Bronchial epithelial cell (primary cell): ENCODE measurements around the gene IMPACT. TPM values are rescaled to one million over a fixed set of nuclear protein-coding genes. Genes with fewer than 3 reads are reported as not detected.
A peak's percentile ranks its signal among the peaks of the same experiment; 100 is the strongest.

Experiments
- DNase-seq: peaks from one replicate; pipeline ENCODE4 v3.0.0-alpha.2; 2010; ENCODE audit warnings: low read depth
- FAIRE-seq: peaks from 2 replicates; lab custom pipeline; 2011; peaks lifted over from hg19 to GRCh38; lab: Jason Lieb, UNC
- H3K27me3 ChIP-seq: 2 replicates; pipeline ENCODE4 v1.5.1; 2011; ENCODE audit warnings: low read length; ENCODE audit not compliant: control insufficient read depth, insufficient read depth
- H3K36me3 ChIP-seq: 2 replicates; pipeline ENCODE4 v1.5.1; 2011; ENCODE audit warnings: low read length; ENCODE audit not compliant: control insufficient read depth, insufficient read depth
- H3K4me3 ChIP-seq: 2 replicates; pipeline ENCODE4 v1.5.1; 2011; ENCODE audit warnings: mild to moderate bottlenecking, low read depth, low read length, control low read depth
- total RNA-seq: library from RNA; depleted of rRNA; stranded (reverse); fragments of >200 nt; gene quantifications from 2 replicates; pipeline ENCODE4 v1.2.1, GENCODE V29; 2014
- TF ChIP-seq, protein P1 (sequence below): IDR thresholded peaks from 2 replicates; pipeline ENCODE4 v1.5.1; 2011; ENCODE audit warnings: mild to moderate bottlenecking, moderate library complexity, low read length, control low read depth, inconsistent platforms; ENCODE audit not compliant: insufficient read depth, severe bottlenecking

The IMPACT gene
- total RNA-seq, 1 donor from 2014 or later, result 24.5 TPM

- H3K36me3 ChIP-seq, result no peaks in the 10 kb centered on the region
- H3K27me3 ChIP-seq, result no peaks in the 10 kb centered on the region
- DNase-seq (no peak), FAIRE-seq (no peak)
- TF ChIP-seq, protein P1, sequence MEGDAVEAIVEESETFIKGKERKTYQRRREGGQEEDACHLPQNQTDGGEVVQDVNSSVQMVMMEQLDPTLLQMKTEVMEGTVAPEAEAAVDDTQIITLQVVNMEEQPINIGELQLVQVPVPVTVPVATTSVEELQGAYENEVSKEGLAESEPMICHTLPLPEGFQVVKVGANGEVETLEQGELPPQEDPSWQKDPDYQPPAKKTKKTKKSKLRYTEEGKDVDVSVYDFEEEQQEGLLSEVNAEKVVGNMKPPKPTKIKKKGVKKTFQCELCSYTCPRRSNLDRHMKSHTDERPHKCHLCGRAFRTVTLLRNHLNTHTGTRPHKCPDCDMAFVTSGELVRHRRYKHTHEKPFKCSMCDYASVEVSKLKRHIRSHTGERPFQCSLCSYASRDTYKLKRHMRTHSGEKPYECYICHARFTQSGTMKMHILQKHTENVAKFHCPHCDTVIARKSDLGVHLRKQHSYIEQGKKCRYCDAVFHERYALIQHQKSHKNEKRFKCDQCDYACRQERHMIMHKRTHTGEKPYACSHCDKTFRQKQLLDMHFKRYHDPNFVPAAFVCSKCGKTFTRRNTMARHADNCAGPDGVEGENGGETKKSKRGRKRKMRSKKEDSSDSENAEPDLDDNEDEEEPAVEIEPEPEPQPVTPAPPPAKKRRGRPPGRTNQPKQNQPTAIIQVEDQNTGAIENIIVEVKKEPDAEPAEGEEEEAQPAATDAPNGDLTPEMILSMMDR, result no peak
- H3K4me3 ChIP-seq, result no peak overlapping the region
These were observed 43.6 kb downstream of the IMPACT start for GRCh38 chr18:24470022-24470618.

DNA sequence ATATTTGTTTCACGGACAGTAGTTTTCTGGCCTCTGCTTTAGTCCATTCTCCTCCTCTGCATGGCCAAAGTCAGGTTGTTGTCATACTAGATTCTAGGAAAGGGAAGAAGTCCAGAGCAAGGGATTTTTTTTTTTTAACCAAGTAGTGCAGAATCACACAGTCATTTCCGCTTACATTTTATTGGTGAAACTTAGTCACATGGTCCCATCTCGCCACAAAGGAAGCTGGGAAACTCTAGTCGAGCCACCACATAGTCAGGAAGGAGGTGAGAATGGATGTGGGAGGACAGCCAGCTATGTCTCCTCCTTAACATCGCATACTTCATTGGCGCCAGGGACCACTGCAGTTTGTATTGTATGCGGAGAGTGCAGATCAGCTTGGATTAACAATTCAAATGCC lies 44.3 kb downstream of the IMPACT start:
- no peak for FAIRE-seq
- no peaks in the 10 kb centered on the region for H3K27me3 ChIP-seq
- TF ChIP-seq, protein P1, result no peak

GRCh38 chr18:24472591-24472990 lies 46.1 kb downstream of the IMPACT start:
- Histone ChIP-seq H3K27me3 (no peaks in the 10 kb centered on the region), H3K4me3 (no peak overlapping the region), H3K36me3 (no peaks in the 10 kb centered on the region)
- DNase-seq (peak; percentile 15), FAIRE-seq (no peak)
- TF ChIP-seq, protein P1, result no peak

More for the DNA sequence above, 44.3 kb downstream of the IMPACT start:
- Histone ChIP-seq H3K36me3 (no peaks in the 10 kb centered on the region), H3K4me3 (no peak overlapping the region)
- DNase-seq, result no peak

DNA sequence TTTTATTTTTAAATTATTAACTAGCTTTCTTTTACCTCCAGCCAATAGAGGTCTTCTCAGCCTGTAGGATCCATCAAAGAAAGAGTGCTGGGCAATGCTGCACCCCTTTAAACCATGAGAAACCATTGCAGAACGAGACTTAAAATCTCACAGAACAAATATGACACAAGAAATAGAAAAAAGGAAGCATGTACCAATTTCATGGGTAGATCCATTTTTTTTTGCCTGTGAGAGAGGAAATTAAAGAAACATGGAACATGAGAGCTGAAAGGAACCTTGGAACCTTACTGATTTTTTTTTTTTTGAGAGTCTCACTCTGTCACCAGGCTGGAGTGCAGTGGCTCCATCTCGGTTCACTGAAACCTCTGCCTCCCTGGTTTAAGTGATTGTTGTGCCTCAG lies 47.9 kb downstream of the IMPACT start:
- TF ChIP-seq, protein P1, result no peak
- H3K4me3 ChIP-seq, result no peak overlapping the region
- DNase-seq, result no peak
- H3K27me3 ChIP-seq, result no peaks in the 10 kb centered on the region
- no peak for FAIRE-seq
- H3K36me3 ChIP-seq, result no peaks in the 10 kb centered on the region

GRCh38 chr18:24475926-24476589 lies 49.6 kb downstream of the IMPACT start:
- TF ChIP-seq, protein P1, result no peak
- FAIRE-seq (no peak), DNase-seq (no peak)
- Histone ChIP-seq H3K4me3 (no peak overlapping the region), H3K27me3 (no peaks in the 10 kb centered on the region), H3K36me3 (no peaks in the 10 kb centered on the region)

- TF ChIP-seq, protein P1, result no peak
- Histone ChIP-seq H3K36me3 (no peaks in the 10 kb centered on the region), H3K4me3 (no peak overlapping the region), H3K27me3 (no peaks in the 10 kb centered on the region)
- no peak for DNase-seq
- FAIRE-seq, result no peak
These were observed 52.9 kb downstream of the IMPACT start for GRCh38 chr18:24479371-24479770.
